IPS-11a (cell line): ENCODE results near the gene MTA2.
"Not testable (repeated sequence)": the region's sequence is repeated elsewhere in the genome, so short reads cannot be mapped to it uniquely, and the experiment has no call there.

ENCODE experiments used
- H3K4me3 ChIP-seq: one replicate; pipeline ENCODE4 v1.5.1; 2013; ENCODE audit warnings: low read depth, low read length, control low read depth

The MTA2 gene

GRCh38 chr11:62593434-62594044 lies 8.1 kb downstream of the MTA2 start:
- H3K4me3 ChIP-seq = no peak overlapping the region

- no peak overlapping the region for H3K4me3 ChIP-seq
Measured at GRCh38 chr11:62592989-62593421, 8.7 kb downstream of the MTA2 start.

GRCh38 chr11:62592146-62592815 lies 9.4 kb downstream of the MTA2 start:
- H3K4me3 ChIP-seq = peak overlapping the region; percentile 55

GRCh38 chr11:62591448-62592145 lies 10.1 kb downstream of the MTA2 start, which contains the start of gene TUT1:
TUT1 (minus strand) TSS chr11:62591523; CDS start chr11:62591485, 38 bp downstream.
- H3K4me3 ChIP-seq = peak within 1 kb of the TSS; percentile 94

GRCh38 chr11:62588966-62589637 lies 12.6 kb downstream of the MTA2 start:
- H3K4me3 ChIP-seq = no peak overlapping the region

GRCh38 chr11:62585356-62585755 lies 16.3 kb downstream of the MTA2 start:
- not testable (repeated sequence) for H3K4me3 ChIP-seq

- not testable (repeated sequence) for H3K4me3 ChIP-seq
Measured at GRCh38 chr11:62581735-62582134, 19.9 kb downstream of the MTA2 start.

GRCh38 chr11:62580959-62581715 lies 20.5 kb downstream of the MTA2 start:
- H3K4me3 ChIP-seq = no peak overlapping the region

- H3K4me3 ChIP-seq = no peak overlapping the region
Measured at GRCh38 chr11:62579252-62579651, 22.4 kb downstream of the MTA2 start.

GRCh38 chr11:62578541-62578940 lies 23.1 kb downstream of the MTA2 start:
- no peak overlapping the region for H3K4me3 ChIP-seq

GRCh38 chr11:62577046-62577714 lies 24.5 kb downstream of the MTA2 start:
- H3K4me3 ChIP-seq = no peak overlapping the region

GRCh38 chr11:62575837-62576236 lies 25.8 kb downstream of the MTA2 start:
- no peak overlapping the region for H3K4me3 ChIP-seq

- H3K4me3 ChIP-seq = peak overlapping the region; percentile 72
Measured at GRCh38 chr11:62575156-62575555, 26.5 kb downstream of the MTA2 start.

- peak overlapping the region; percentile 72 for H3K4me3 ChIP-seq
Measured at GRCh38 chr11:62574363-62575071, 27.1 kb downstream of the MTA2 start.

- peak within 1 kb of the TSS; percentile 98 for H3K4me3 ChIP-seq
Measured at GRCh38 chr11:62573592-62574362, 27.9 kb downstream of the MTA2 start, which contains the start of gene EEF1G. EEF1G (minus strand) TSS chr11:62573891; CDS start chr11:62573842, 49 bp downstream.

GRCh38 chr11:62573006-62573591 lies 28.6 kb downstream of the MTA2 start:
- peak overlapping the region; percentile 98 for H3K4me3 ChIP-seq

- peak overlapping the region; percentile 98 for H3K4me3 ChIP-seq
Measured at GRCh38 chr11:62572431-62572830, 29.2 kb downstream of the MTA2 start.

GRCh38 chr11:62571493-62571892 lies 30.2 kb downstream of the MTA2 start:
- H3K4me3 ChIP-seq = not testable (repeated sequence)
